Heart right ventricle (tissue), 16 donors: ENCODE results near the gene CFAP73. TPM values are rescaled to one million over a fixed set of nuclear protein-coding genes. Genes with fewer than 3 reads are reported as not detected.

ENCODE experiments used
- ATAC-seq, 8 donors: fragments of 200-7000 bp; cut with Tn5 transposase; one replicate each; pipeline ENCODE4 v1.9.1; 2020; ENCODE audit warnings: mild to moderate bottlenecking in 8 of 8, moderate library complexity in 8 of 8, moderate number of reproducible peaks in 1 of 8
- DNase-seq, 2 donors: peaks; one replicate each; pipeline ENCODE4 v3.0.0-alpha.2; 2020
- H3K27ac ChIP-seq, 10 donors: fragments of 200-600 bp; sonication (generic) in 2 of 10; one replicate each; pipeline versions ENCODE4 v1.5.0 to v1.8.0; 2020 to 2022; ENCODE audit warnings: mild to moderate bottlenecking in 3 of 10
- H3K27me3 ChIP-seq, 7 donors: fragments of 200-600 bp; one replicate each; pipeline ENCODE4 v1.8.0; 2021 to 2022; ENCODE audit warnings: mild to moderate bottlenecking in 2 of 7
- H3K36me3 ChIP-seq, 9 donors: fragments of 200-600 bp; sonication (generic) in 1 of 9; one replicate each; pipeline versions ENCODE4 v1.5.0 to v1.8.0; 2020 to 2022; ENCODE audit warnings: mild to moderate bottlenecking in 2 of 9
- H3K4me1 ChIP-seq, 9 donors: fragments of 200-600 bp; sonication (generic) in 1 of 9; one replicate each; pipeline versions ENCODE4 v1.5.0 to v1.8.0; 2020 to 2022; ENCODE audit warnings: mild to moderate bottlenecking in 4 of 9
- H3K4me3 ChIP-seq, 10 donors: fragments of 200-600 bp; sonication (generic) in 2 of 10; one replicate each; pipeline versions ENCODE4 v1.5.0 to v1.8.0; 2020 to 2022; ENCODE audit warnings: mild to moderate bottlenecking in 7 of 10, moderate library complexity in 2 of 10
- H3K9me3 ChIP-seq, 11 donors: fragments of 200-600 bp in 10 of 11; sonication (generic) in 2 of 11; one replicate each; pipeline versions ENCODE4 v1.5.0 to v1.8.0; 2013 to 2022; ENCODE audit warnings: mild to moderate bottlenecking in 2 of 11, control low read depth in 1 of 11, moderate library complexity in 1 of 11
- CTCF ChIP-seq, 9 donors: fragments of 200-600 bp; sonication (generic) in 2 of 9; IDR thresholded peaks; one replicate each; pipeline versions ENCODE4 v1.5.0 to v1.8.0; 2021 to 2022; ENCODE audit warnings: antibody characterized with exemption in 9 of 9, mild to moderate bottlenecking in 5 of 9, moderate library complexity in 1 of 9
- WGBS, 2 donors: extraction: QIAGEN DNeasy Blood & Tissue Kit; methylation state at CpG; one replicate each; pipeline ENCODE4 v1.1.7; 2013; ENCODE audit warnings: inconsistent platforms in 1 of 2; 5-methylcytosine and 5-hydroxymethylcytosine counted together
- intact Hi-C, 10 donors: fragments of 100-400 bp; cut with DNase I; formaldehyde crosslinking; loops; one replicate each; pipeline versions ENCODE4 v1.11.1 to v1.14.2; 2022
- polyA plus RNA-seq, 2 donors: library from polyadenylated mRNA; stranded (reverse); fragments of 200-250 nt; gene quantifications; one replicate each; pipeline ENCODE4 v1.2.3, GENCODE V29; 2013
- total RNA-seq, 10 donors: library from RNA; stranded (reverse); fragmentation: NEBNext Ultra II Directional in 3 of 10; extraction: Animal tissue kit (Norgen Biotek cat#: 25700) in 3 of 10; gene quantifications; one replicate each; pipeline versions ENCODE4 v1.2.1 to v1.2.4, GENCODE V29; 2021 to 2023
- donor health status: Arrhythmogenic right ventricular cardiomyopathy.
- donor health status: ischemic (EF 13 %, LVEDD 7.1; RV severe dilation, severe dysfunction).
- donor health status: healthy with polysubstance abuse.
- donor health status: DM: no; HTN: yes; CAD: no.
- donor health status: DM: no; HTN: no; CAD: no.
- donor health status: ischemic (EF 25% LVEDD 6.9; RV normal size, moderate dysfunction).
- donor health status: ischemic (EF 25% LVEDD 5.7; RV mildly dilated, moderate dysfunction).
- donor health status: healthy.
- donor health status: DM: yes; HTN: yes; CAD: no.
- donor health status: Ischemic cardiomyopathy.
- donor health status: ischemic (EF 35%, LVEDD 5.7; RV mildly dilated, moderate dysfunction).
- donor health status: nonischemic (EF 11% LVEDD 7.7; RV severe dilation, severe dysfunction).
- donor health status: DM: yes; HTN: yes; CAD: no.
- donor health status: PGD.
- donor health status: ischemic (EF 29% LVEDD 5.4; RV normal size, mild dysfunction).
- donor health status: nonischemic (EF 23%, LVEDD 6.1; RV moderate dilation, normal function).

CFAP73 gene
- total and polyA plus RNA-seq, 12 donors: 0.10 TPM; not detected in 11

GRCh38 chr12:113152835-113153814 is 3.6 kb downstream of the CFAP73 start:
- WGBS, 2 donors: 7 to 9% methylated on average over 70 of the region's 70 CpGs
- H3K4me1 ChIP-seq: peaks cover 3 to 30% (median 23%) of the 10 kb centered on the region in 9 donors
- peaks cover 10 to 76% (median 69%) of the 10 kb centered on the region in 7 donors for H3K27me3 ChIP-seq
- H3K4me3 ChIP-seq: peak overlapping the region; percentile 7 to 52 (median 40)
- no peaks in the 10 kb centered on the region for H3K9me3 ChIP-seq
- no peak overlapping the region for H3K27ac ChIP-seq
- ATAC-seq (peak; percentile 77 to 86 (median 82)), DNase-seq (peak; percentile 45 to 72)
- intact Hi-C loops: loop anchor here (2.0 to 10.0 kb wide), 5 partner anchors 98 to 1979 kb away; partner anchors contain the start of gene DTX1 (in 2 of the 10)
- peak in 8 of 9 donors; percentile 3 to 67 (median 56) for TF ChIP-seq CTCF (IDR thresholded peaks at IDR 0.05)
- peaks cover 0 to 11% (median 6%) of the 10 kb centered on the region in 9 donors for H3K36me3 ChIP-seq

- TF ChIP-seq CTCF (IDR thresholded peaks at IDR 0.05): no peak
- intact Hi-C loops: loop anchor here in 9 of 10 donors (5.0 to 10.0 kb wide), 4 partner anchors 100 to 1978 kb away; partner anchors contain the start of gene DTX1 (in 2 of the 9)
- H3K27me3 ChIP-seq: peaks cover 10 to 72% (median 68%) of the 10 kb centered on the region in 7 donors
- H3K36me3 ChIP-seq: peaks cover 0 to 24% (median 18%) of the 10 kb centered on the region in 9 donors
- no peak for DNase-seq
- 4% methylated on average over 51 of the region's 51 CpGs for WGBS, 2 donors
- H3K9me3 ChIP-seq: no peaks in the 10 kb centered on the region
- peaks cover 3 to 27% (median 21%) of the 10 kb centered on the region in 9 donors for H3K4me1 ChIP-seq
- H3K27ac ChIP-seq: no peak overlapping the region
- ATAC-seq: peak in 1 of 8 donors; percentile 1
- peak overlapping the region in 2 of 10 donors; percentile 19 to 35 for H3K4me3 ChIP-seq
Measured at GRCh38 chr12:113154351-113154973, 4.9 kb downstream of the CFAP73 start.

GRCh38 chr12:113155060-113155459 is 5.5 kb downstream of the CFAP73 start:
- intact Hi-C loops: loop anchor here in 2 of 10 donors (10.0 kb wide), 1 partner anchor 100 kb away; the partner anchor contains the start of gene DTX1 (in 2 of the 2)
- 68 to 71% methylated on average over 12 of the region's 12 CpGs for WGBS, 2 donors

More at GRCh38 chr12:113155060-113155459, 5.5 kb downstream of the CFAP73 start:
- Histone ChIP-seq H3K27me3 (peaks cover 10 to 66% (median 64%) of the 10 kb centered on the region in 7 donors), H3K4me1 (peaks cover 3 to 24% (median 18%) of the 10 kb centered on the region in 9 donors), H3K9me3 (no peaks in the 10 kb centered on the region), H3K27ac (no peak overlapping the region), H3K4me3 (no peak overlapping the region), H3K36me3 (peaks cover 0 to 30% (median 20%) of the 10 kb centered on the region in 9 donors)
- no peak for TF ChIP-seq CTCF (IDR thresholded peaks at IDR 0.05)
- ATAC-seq (no peak), DNase-seq (no peak)
